ENCODE data around the gene TCAIM. TPM values are rescaled to one million over a fixed set of nuclear protein-coding genes. Genes with fewer than 3 reads are reported as not detected.

TCAIM gene
- polyA plus RNA-seq, 1 donor (not counting 4 experiments of a cell fraction or from before 2014, with no cell fraction given) = 28.0 TPM

- Histone ChIP-seq H2AFZ (ENCODE audit: control insufficient read depth, low read length) (no peak overlapping the region), H3K27ac (ENCODE audit: control insufficient read depth, insufficient read depth, low read length) (no peak overlapping the region), H3K79me2 (ENCODE audit: control insufficient read depth, insufficient read depth, low read length) (no peaks in the 10 kb centered on the region), H3K27me3 (ENCODE audit: control insufficient read depth, extremely low read depth, insufficient read depth, low read length) (peaks cover 6% of the 10 kb centered on the region), H3K4me2 (ENCODE audit: control insufficient read depth, extremely low read depth, insufficient read depth, low read depth, low read length) (no peak overlapping the region), H3K4me3 (ENCODE audit: control insufficient read depth in 2 of 3, extremely low read depth in 1 of 3, insufficient read depth in 2 of 3, low read depth in 1 of 3, low read length in 3 of 3) (no peak overlapping the region), H3K9ac (ENCODE audit: control insufficient read depth, extremely low read depth, insufficient read depth, low read length) (no peak overlapping the region), H3K4me1 (ENCODE audit: control insufficient read depth, extremely low read depth, insufficient read depth, low read length) (no peaks in the 10 kb centered on the region), H4K20me1 (ENCODE audit: control insufficient read depth, extremely low read depth, insufficient read depth, low read length) (no peaks in the 10 kb centered on the region), H3K9me3 (ENCODE audit: control insufficient read depth, low read depth, low read length) (no peaks in the 10 kb centered on the region), H3K9me1 (ENCODE audit: control insufficient read depth, extremely low read depth, insufficient read depth, low read length) (no peaks in the 10 kb centered on the region), H3K36me3 (ENCODE audit: control insufficient read depth in 2 of 2, extremely low read depth in 1 of 2, insufficient read depth in 2 of 2, low read length in 2 of 2) (no peaks in the 10 kb centered on the region)
- DNase-seq (ENCODE audit: low read depth, low spot score) = no peak
- TF ChIP-seq EZH2 (IDR thresholded peaks at IDR 0.05; ENCODE audit: low read length) (no peak), CTCF (optimal IDR thresholded peaks at IDR 0.05 in 1 of 3, IDR thresholded peaks at IDR 0.05 in 1 of 3, conservative IDR thresholded peaks at IDR 0.05 in 1 of 3; ENCODE audit: extremely low read depth in 1 of 3, insufficient read depth in 2 of 3, low read length in 3 of 3) (no peak)
- dilution Hi-C loops (cut with MboI; ENCODE audit: extremely low pct_ligation_motif_present, low sequenced_read_pairs) = no loop called here
- FAIRE-seq = no peak
Observed at GRCh38 chr3:44330444-44330843, 8.1 kb upstream of the TCAIM start.

- peaks cover 6% of the 10 kb centered on the region for H3K27me3 ChIP-seq (ENCODE audit: control insufficient read depth, extremely low read depth, insufficient read depth, low read length)
- H3K4me2 ChIP-seq (ENCODE audit: control insufficient read depth, extremely low read depth, insufficient read depth, low read depth, low read length) = no peak overlapping the region
- H3K27ac ChIP-seq (ENCODE audit: control insufficient read depth, insufficient read depth, low read length) = no peak overlapping the region
- H4K20me1 ChIP-seq (ENCODE audit: control insufficient read depth, extremely low read depth, insufficient read depth, low read length) = no peaks in the 10 kb centered on the region
- peaks cover 8% of the 10 kb centered on the region for H3K79me2 ChIP-seq (ENCODE audit: control insufficient read depth, insufficient read depth, low read length)
- H3K4me1 ChIP-seq (ENCODE audit: control insufficient read depth, extremely low read depth, insufficient read depth, low read length) = peaks cover 8% of the 10 kb centered on the region
- no peak overlapping the region for H3K9ac ChIP-seq (ENCODE audit: control insufficient read depth, extremely low read depth, insufficient read depth, low read length)
- DNase-seq (ENCODE audit: low read depth, low spot score) (no peak), FAIRE-seq (no peak)
- H3K9me3 ChIP-seq (ENCODE audit: control insufficient read depth, low read depth, low read length) = no peaks in the 10 kb centered on the region
- no peak overlapping the region for H2AFZ ChIP-seq (ENCODE audit: control insufficient read depth, low read length)
- dilution Hi-C loops (cut with MboI; ENCODE audit: extremely low pct_ligation_motif_present, low sequenced_read_pairs) = no loop called here
- H3K36me3 ChIP-seq (ENCODE audit: control insufficient read depth in 2 of 2, extremely low read depth in 1 of 2, insufficient read depth in 2 of 2, low read length in 2 of 2) = no peaks in the 10 kb centered on the region
- no peaks in the 10 kb centered on the region for H3K9me1 ChIP-seq (ENCODE audit: control insufficient read depth, extremely low read depth, insufficient read depth, low read length)
- no peak for TF ChIP-seq EZH2 (IDR thresholded peaks at IDR 0.05; ENCODE audit: low read length)
- no peak for TF ChIP-seq CTCF (optimal IDR thresholded peaks at IDR 0.05 in 1 of 3, IDR thresholded peaks at IDR 0.05 in 1 of 3, conservative IDR thresholded peaks at IDR 0.05 in 1 of 3; ENCODE audit: extremely low read depth in 1 of 3, insufficient read depth in 2 of 3, low read length in 3 of 3)
- no peak overlapping the region for H3K4me3 ChIP-seq (ENCODE audit: control insufficient read depth in 2 of 3, extremely low read depth in 1 of 3, insufficient read depth in 2 of 3, low read depth in 1 of 3, low read length in 3 of 3)
Observed at GRCh38 chr3:44334326-44334725, 4.2 kb upstream of the TCAIM start.
